ENCODE measurements around the gene PREX1. TPM values are rescaled to one million over a fixed set of nuclear protein-coding genes. Genes with fewer than 3 reads are reported as not detected.

Gene PREX1
- total RNA-seq, 1 experiment from 2014 or later, result 20.0 TPM

DNA sequence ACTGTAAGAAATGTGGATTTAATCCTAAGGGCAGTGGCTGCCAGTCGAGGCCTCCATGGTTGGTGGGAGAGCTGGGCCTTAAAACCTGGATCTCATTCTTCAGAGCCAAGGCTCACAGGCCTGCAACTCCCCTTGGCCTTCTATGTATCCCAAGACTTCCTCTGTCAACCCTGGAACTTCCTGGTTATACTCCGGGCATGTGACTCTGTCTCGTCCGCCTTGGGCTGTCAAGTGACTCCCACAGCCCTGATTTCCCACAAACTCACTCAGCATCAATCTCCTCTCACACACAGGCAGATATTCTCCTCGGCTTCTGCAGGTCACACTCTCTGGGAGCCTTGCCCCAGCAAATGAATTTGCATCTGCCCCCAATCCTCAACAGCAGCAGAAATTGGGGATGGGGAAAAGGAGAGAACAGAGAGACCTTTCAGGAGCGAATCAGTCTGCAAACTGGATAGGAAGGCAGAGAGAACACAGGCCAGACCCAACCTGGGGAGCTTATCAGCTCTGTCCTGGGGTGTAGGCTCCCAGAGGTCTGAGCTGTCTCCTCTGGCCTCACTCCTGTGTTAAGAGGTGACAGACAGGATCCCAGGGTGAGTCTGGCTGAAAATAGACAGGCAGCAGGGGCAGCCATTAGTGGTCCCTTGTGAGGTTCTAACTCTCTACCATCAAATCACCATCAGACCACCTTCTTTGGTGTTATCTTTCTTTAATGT is 30.4 kb upstream of the PREX1 start:
- peak; percentile 44 for ATAC-seq
- Histone ChIP-seq H3K27ac (ENCODE audit: low read length) (peak overlapping the region; percentile 23; the same call in 1 of the 2 replicates), H3K36me3 (ENCODE audit: control insufficient read depth, insufficient read depth, low read length) (no peaks in the 10 kb centered on the region), H3K9me3 (ENCODE audit: control insufficient read depth, insufficient read depth, low read depth, low read length) (no peaks in the 10 kb centered on the region), H3K4me1 (ENCODE audit: control insufficient read depth, insufficient read depth, low read length) (0 out of 2 replicates have a peak, but pooled peaks cover 2% of the 10 kb centered on the region), H3K4me3 (ENCODE audit: low read depth in 2 of 2, low read length in 2 of 2) (no peak overlapping the region), H3K27me3 (ENCODE audit: control insufficient read depth, insufficient read depth, low read length) (no peaks in the 10 kb centered on the region)
- intact Hi-C loops (cut with micrococcal nuclease; ENCODE audit: unreplicated experiment), result no loop called here
- DNase-seq (ENCODE audit: low read depth, low spot score), result no peak
- no TSS peak for BruUV-seq (replicated peaks)
- in situ Hi-C loops (cut with HindIII; ENCODE audit: low pct_unique_long_range_greater_than_20kb, low sequenced_read_pairs), result no loop called here
- TF ChIP-seq TCF7L2 (IDR thresholded peaks at IDR 0.05; ENCODE audit: low read depth, low read length) (no peak), POLR2AphosphoS5 (IDR thresholded peaks at IDR 0.05; ENCODE audit: low read depth, low read length) (no peak)
- CTCF ChIA-PET, result no interaction called here
- POLR2A ChIA-PET, result no interaction called here

DNA sequence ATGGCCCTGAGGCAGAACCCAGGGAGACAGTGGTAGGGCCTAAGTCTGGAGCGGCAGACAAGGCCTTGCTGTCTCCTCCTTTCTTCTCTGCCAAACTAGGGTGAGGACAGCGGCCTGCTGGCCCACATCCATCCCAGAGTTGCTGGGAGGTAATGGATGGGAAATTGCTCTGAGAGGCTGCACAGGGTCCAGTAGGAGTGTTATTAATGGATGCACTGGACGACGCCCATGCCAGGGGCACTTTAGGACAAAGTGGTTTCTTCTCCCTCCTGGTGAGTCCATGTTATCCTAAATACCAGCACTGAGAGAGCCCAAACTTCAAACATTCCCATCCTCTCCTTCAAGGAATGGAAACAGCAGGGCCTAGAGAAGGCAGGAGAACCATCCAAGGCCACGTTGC is 28.3 kb upstream of the PREX1 start:
- intact Hi-C loops (cut with micrococcal nuclease; ENCODE audit: unreplicated experiment) (no loop called here), in situ Hi-C loops (cut with HindIII; ENCODE audit: low pct_unique_long_range_greater_than_20kb, low sequenced_read_pairs) (no loop called here)
- Histone ChIP-seq H3K36me3 (ENCODE audit: control insufficient read depth, insufficient read depth, low read length) (no peaks in the 10 kb centered on the region), H3K27me3 (ENCODE audit: control insufficient read depth, insufficient read depth, low read length) (no peaks in the 10 kb centered on the region), H3K4me1 (ENCODE audit: control insufficient read depth, insufficient read depth, low read length) (0 out of 2 replicates have a peak, but pooled peaks cover 2% of the 10 kb centered on the region), H3K9me3 (ENCODE audit: control insufficient read depth, insufficient read depth, low read depth, low read length) (no peaks in the 10 kb centered on the region), H3K4me3 (ENCODE audit: low read depth in 2 of 2, low read length in 2 of 2) (no peak overlapping the region), H3K27ac (ENCODE audit: low read length) (no peak overlapping the region)
- ChIA-PET POLR2A (no interaction called here), CTCF (no interaction called here)
- DNase-seq (ENCODE audit: low read depth, low spot score), result no peak
- TF ChIP-seq TCF7L2 (IDR thresholded peaks at IDR 0.05; ENCODE audit: low read depth, low read length) (no peak), POLR2AphosphoS5 (IDR thresholded peaks at IDR 0.05; ENCODE audit: low read depth, low read length) (no peak)
- TF ChIP-seq, protein P1, sequence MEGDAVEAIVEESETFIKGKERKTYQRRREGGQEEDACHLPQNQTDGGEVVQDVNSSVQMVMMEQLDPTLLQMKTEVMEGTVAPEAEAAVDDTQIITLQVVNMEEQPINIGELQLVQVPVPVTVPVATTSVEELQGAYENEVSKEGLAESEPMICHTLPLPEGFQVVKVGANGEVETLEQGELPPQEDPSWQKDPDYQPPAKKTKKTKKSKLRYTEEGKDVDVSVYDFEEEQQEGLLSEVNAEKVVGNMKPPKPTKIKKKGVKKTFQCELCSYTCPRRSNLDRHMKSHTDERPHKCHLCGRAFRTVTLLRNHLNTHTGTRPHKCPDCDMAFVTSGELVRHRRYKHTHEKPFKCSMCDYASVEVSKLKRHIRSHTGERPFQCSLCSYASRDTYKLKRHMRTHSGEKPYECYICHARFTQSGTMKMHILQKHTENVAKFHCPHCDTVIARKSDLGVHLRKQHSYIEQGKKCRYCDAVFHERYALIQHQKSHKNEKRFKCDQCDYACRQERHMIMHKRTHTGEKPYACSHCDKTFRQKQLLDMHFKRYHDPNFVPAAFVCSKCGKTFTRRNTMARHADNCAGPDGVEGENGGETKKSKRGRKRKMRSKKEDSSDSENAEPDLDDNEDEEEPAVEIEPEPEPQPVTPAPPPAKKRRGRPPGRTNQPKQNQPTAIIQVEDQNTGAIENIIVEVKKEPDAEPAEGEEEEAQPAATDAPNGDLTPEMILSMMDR (IDR thresholded peaks at IDR 0.05), result no peak
- TF ChIP-seq, protein P2, sequence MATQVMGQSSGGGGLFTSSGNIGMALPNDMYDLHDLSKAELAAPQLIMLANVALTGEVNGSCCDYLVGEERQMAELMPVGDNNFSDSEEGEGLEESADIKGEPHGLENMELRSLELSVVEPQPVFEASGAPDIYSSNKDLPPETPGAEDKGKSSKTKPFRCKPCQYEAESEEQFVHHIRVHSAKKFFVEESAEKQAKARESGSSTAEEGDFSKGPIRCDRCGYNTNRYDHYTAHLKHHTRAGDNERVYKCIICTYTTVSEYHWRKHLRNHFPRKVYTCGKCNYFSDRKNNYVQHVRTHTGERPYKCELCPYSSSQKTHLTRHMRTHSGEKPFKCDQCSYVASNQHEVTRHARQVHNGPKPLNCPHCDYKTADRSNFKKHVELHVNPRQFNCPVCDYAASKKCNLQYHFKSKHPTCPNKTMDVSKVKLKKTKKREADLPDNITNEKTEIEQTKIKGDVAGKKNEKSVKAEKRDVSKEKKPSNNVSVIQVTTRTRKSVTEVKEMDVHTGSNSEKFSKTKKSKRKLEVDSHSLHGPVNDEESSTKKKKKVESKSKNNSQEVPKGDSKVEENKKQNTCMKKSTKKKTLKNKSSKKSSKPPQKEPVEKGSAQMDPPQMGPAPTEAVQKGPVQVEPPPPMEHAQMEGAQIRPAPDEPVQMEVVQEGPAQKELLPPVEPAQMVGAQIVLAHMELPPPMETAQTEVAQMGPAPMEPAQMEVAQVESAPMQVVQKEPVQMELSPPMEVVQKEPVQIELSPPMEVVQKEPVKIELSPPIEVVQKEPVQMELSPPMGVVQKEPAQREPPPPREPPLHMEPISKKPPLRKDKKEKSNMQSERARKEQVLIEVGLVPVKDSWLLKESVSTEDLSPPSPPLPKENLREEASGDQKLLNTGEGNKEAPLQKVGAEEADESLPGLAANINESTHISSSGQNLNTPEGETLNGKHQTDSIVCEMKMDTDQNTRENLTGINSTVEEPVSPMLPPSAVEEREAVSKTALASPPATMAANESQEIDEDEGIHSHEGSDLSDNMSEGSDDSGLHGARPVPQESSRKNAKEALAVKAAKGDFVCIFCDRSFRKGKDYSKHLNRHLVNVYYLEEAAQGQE (IDR thresholded peaks at IDR 0.05; ENCODE audit: insufficient read depth in 1 of 2, low read depth in 2 of 2, low read length in 1 of 2), result no peak
- ATAC-seq, result no peak
- no TSS peak for BruUV-seq (replicated peaks)

DNA sequence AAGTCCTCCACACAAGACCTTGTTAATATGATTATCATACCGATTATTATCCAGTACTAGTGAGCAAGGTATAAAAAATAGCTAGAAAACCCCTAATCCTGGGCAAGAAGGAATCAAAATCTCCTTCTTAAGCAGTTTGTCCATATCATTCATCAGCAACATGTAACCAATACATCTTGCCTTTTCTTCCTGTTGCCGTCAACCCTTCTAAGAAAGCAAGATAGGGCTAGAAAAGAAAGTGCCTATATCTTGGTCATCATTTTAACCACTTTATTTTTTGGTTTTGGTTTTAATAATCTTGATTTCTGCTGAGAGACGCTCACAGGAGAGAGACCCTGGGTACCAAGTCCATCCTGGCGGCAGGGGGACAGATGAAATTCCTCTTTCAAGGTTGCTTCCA is 27.2 kb upstream of the PREX1 start:
- BruUV-seq (replicated peaks), result no TSS peak
- Histone ChIP-seq H3K4me3 (ENCODE audit: low read depth in 2 of 2, low read length in 2 of 2) (no peak overlapping the region), H3K27ac (ENCODE audit: low read length) (no peak overlapping the region), H3K9me3 (ENCODE audit: control insufficient read depth, insufficient read depth, low read depth, low read length) (no peaks in the 10 kb centered on the region), H3K4me1 (ENCODE audit: control insufficient read depth, insufficient read depth, low read length) (peaks cover 12% of the 10 kb centered on the region; the same call in 1 of the 2 replicates), H3K36me3 (ENCODE audit: control insufficient read depth, insufficient read depth, low read length) (no peaks in the 10 kb centered on the region), H3K27me3 (ENCODE audit: control insufficient read depth, insufficient read depth, low read length) (no peaks in the 10 kb centered on the region)
- DNase-seq (ENCODE audit: low read depth, low spot score), result no peak
- ChIA-PET POLR2A (no interaction called here), CTCF (no interaction called here)
- no peak for ATAC-seq
- in situ Hi-C loops (cut with HindIII; ENCODE audit: low pct_unique_long_range_greater_than_20kb, low sequenced_read_pairs), result no loop called here
- intact Hi-C loops (cut with micrococcal nuclease; ENCODE audit: unreplicated experiment), result no loop called here
- TF ChIP-seq, protein P1 (IDR thresholded peaks at IDR 0.05), result no peak
- TF ChIP-seq TCF7L2 (IDR thresholded peaks at IDR 0.05; ENCODE audit: low read depth, low read length) (no peak), POLR2AphosphoS5 (IDR thresholded peaks at IDR 0.05; ENCODE audit: low read depth, low read length) (no peak), SIN3A (IDR thresholded peaks at IDR 0.05; ENCODE audit: borderline replicate concordance, insufficient read depth, low read depth, low read length) (no peak)
- TF ChIP-seq, protein P2 (IDR thresholded peaks at IDR 0.05; ENCODE audit: insufficient read depth in 1 of 2, low read depth in 2 of 2, low read length in 1 of 2), result no peak

All from Panc1 (cell line).